GM19467 (cell line): ENCODE data around the gene CHTOP.

Experiments used
- ATAC-seq: cut with Tn5 transposase; IDR thresholded peaks from one replicate; pipeline ENCODE4 v1.9.1; 2021; ENCODE audit warnings: mild to moderate bottlenecking, moderate library complexity; ENCODE audit not compliant: unreplicated experiment

The CHTOP gene

GRCh38 chr1:153685544-153686340 lies 51.9 kb downstream of the CHTOP start:
- no peak for ATAC-seq

DNA sequence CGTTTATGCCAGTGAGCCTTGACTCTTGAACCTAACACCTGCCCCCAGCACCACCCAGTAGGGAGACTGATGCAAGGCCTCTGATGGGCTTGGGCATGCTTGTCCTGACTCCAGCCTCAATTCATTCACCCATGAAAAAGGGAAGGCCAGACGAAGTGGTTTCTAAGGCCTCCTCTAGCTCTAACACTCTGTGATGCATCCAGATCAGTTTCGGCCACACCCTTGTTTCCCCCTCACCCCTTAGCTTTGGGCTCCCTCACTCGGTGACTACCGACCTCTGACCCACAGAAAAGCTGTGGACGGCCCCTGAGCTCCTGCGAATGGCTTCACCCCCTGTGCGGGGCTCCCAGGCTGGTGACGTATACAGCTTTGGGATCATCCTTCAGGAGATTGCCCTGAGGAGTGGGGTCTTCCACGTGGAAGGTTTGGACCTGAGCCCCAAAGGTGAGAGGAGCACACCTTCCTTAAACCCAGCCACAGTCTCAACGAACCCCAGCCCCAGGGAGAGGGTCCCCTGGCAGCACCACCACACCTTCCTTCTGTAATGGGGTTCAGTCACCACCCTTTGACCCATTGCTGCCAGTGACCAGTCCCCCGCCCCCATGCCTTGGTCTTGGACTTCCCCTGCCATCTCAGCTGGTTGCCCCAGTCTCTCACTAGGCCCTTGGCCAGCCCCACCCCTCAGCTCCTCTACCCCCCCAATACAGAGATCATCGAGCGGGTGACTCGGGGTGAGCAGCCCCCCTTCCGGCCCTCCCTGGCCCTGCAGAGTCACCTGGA lies 53.7 kb downstream of the CHTOP start:
- no peak for ATAC-seq

DNA sequence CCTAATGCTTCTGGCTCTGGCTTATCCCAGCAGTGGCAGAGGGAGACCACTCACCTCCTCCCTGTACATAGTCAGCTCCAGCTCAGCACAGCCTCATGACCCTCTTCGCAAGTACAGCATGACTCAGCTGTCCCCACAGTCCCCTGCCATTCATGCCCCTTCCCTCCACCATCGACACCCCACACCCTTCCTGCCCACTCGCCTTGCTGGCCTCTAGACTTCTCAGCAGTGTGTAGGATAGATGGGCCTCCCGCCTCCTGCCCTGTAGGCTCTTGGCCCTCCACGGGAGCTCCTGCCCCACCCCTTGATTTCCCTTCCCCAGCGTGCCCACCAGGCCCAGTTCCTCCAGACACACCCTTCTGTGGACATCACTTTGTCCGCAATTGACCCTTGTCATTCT lies 54.4 kb downstream of the CHTOP start:
- no peak for ATAC-seq

DNA sequence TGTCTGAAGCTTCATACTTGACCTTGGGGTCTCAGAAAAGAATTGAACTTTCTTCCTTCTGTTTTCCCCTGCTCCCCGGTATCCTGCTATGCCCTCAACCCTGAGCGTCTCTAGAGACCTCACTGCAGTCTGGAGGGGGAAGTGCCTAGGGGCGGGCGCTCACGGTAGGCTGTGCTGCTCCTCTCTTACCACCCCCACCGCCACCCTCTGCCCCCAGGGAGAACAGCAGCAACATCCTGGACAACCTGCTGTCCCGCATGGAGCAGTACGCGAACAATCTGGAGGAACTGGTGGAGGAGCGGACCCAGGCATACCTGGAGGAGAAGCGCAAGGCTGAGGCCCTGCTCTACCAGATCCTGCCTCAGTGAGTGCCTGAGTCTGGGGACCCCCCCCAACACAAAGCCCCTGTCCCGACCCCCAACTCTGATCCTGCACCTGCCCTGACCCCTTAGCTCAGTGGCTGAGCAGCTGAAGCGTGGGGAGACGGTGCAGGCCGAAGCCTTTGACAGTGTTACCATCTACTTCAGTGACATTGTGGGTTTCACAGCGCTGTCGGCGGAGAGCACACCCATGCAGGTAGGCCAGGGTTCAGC lies 55.0 kb downstream of the CHTOP start:
- no peak for ATAC-seq

DNA sequence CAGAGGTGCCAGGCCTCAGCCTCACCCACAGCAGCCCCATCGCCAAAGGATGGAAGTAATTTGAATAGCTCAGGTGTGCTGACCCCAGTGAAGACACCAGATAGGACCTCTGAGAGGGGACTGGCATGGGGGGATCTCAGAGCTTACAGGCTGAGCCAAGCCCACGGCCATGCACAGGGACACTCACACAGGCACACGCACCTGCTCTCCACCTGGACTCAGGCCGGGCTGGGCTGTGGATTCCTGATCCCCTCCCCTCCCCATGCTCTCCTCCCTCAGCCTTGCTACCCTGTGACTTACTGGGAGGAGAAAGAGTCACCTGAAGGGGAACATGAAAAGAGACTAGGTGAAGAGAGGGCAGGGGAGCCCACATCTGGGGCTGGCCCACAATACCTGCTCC lies 59.6 kb downstream of the CHTOP start:
- ATAC-seq, result no peak
